ENCODE data around the gene NSMF. TPM values are rescaled to one million over a fixed set of nuclear protein-coding genes. Genes with fewer than 3 reads are reported as not detected.
A peak's percentile ranks its signal among the peaks of the same experiment; 100 is the strongest.

Gene NSMF
- polyA plus RNA-seq, 1 experiment, result 35.7 TPM

GRCh38 chr9:137406085-137406760 is 52.9 kb downstream of the NSMF start:
- no peaks in the 10 kb centered on the region for H3K27me3 ChIP-seq (ENCODE audit: control insufficient read depth, insufficient read depth, low read length)
- POLR2A ChIA-PET, result no interaction called here
- CTCF ChIA-PET, result interaction anchor here (0.6 to 1.0 kb wide), 2 partner anchors 130 to 141 kb away, joined by 3 read pairs; no protein-coding TSS in a partner anchor
- no peaks in the 10 kb centered on the region for H3K36me3 ChIP-seq (ENCODE audit: control insufficient read depth, insufficient read depth, low read length)
- peak overlapping the region; percentile 39 for H3K4me3 ChIP-seq (ENCODE audit: low read depth, low read length)
- TF ChIP-seq, protein P1, sequence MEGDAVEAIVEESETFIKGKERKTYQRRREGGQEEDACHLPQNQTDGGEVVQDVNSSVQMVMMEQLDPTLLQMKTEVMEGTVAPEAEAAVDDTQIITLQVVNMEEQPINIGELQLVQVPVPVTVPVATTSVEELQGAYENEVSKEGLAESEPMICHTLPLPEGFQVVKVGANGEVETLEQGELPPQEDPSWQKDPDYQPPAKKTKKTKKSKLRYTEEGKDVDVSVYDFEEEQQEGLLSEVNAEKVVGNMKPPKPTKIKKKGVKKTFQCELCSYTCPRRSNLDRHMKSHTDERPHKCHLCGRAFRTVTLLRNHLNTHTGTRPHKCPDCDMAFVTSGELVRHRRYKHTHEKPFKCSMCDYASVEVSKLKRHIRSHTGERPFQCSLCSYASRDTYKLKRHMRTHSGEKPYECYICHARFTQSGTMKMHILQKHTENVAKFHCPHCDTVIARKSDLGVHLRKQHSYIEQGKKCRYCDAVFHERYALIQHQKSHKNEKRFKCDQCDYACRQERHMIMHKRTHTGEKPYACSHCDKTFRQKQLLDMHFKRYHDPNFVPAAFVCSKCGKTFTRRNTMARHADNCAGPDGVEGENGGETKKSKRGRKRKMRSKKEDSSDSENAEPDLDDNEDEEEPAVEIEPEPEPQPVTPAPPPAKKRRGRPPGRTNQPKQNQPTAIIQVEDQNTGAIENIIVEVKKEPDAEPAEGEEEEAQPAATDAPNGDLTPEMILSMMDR (IDR thresholded peaks at IDR 0.05; ENCODE audit: insufficient read depth, low read depth, low read length), result no peak
- DNase-seq (ENCODE audit: low read depth), result no peak

- POLR2A ChIA-PET, result no interaction called here
Observed at GRCh38 chr9:137405677-137406081, 53.5 kb downstream of the NSMF start.

DNA sequence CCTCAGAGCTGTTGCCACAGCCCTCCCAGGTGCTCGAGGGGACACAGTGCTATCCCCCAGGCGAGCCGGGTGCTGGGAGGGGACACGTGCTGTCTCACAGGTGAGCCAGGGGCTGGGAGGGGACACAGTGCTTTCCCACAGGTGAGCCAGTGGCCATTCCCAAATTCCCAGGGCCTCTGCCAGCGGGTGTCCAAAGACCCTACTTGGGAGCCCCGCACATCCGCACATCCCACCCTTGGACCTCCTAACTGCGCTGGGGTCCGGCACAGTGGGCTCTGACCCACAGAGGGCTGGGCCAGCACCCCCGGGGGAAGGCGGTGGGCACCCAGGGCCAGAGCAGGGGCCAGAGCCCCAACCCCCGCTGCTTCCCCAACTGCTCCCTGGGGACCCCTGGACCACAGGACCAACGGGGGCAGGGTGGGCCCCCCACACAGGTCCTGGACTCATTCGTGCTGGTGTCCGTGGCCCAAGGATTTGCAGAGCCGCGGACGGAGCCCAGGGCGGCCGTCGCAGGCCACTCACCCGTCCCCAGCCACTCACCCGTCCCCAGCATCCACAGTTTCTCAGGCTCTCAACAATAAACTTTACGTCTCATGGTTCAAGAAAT is 54.1 kb downstream of the NSMF start:
- TF ChIP-seq, protein P1 (IDR thresholded peaks at IDR 0.05; ENCODE audit: insufficient read depth, low read depth, low read length), result no peak
- H3K36me3 ChIP-seq (ENCODE audit: control insufficient read depth, insufficient read depth, low read length), result no peaks in the 10 kb centered on the region
- ChIA-PET CTCF (interaction anchor here (0.6 to 1.7 kb wide), 5 partner anchors 11 to 140 kb away, joined by 3 to 6 read pairs (median 3); partner anchors contain the start of genes EXD3 and NOXA1), POLR2A (no interaction called here)
- H3K4me3 ChIP-seq (ENCODE audit: low read depth, low read length), result no peak overlapping the region
- no peaks in the 10 kb centered on the region for H3K27me3 ChIP-seq (ENCODE audit: control insufficient read depth, insufficient read depth, low read length)
- no peak for DNase-seq (ENCODE audit: low read depth)

More at GRCh38 chr9:137405677-137406081, 53.5 kb downstream of the NSMF start:
- H3K4me3 ChIP-seq (ENCODE audit: low read depth, low read length), result no peak overlapping the region
- no peaks in the 10 kb centered on the region for H3K36me3 ChIP-seq (ENCODE audit: control insufficient read depth, insufficient read depth, low read length)
- H3K27me3 ChIP-seq (ENCODE audit: control insufficient read depth, insufficient read depth, low read length), result no peaks in the 10 kb centered on the region
- CTCF ChIA-PET, result interaction anchor here (0.6 to 1.7 kb wide), 4 partner anchors 13 to 140 kb away, joined by 3 to 6 read pairs (median 3); partner anchors contain the start of genes EXD3 and NOXA1
- TF ChIP-seq, protein P1 (IDR thresholded peaks at IDR 0.05; ENCODE audit: insufficient read depth, low read depth, low read length), result no peak
- DNase-seq (ENCODE audit: low read depth), result no peak

GRCh38 chr9:137403269-137403668 is 55.9 kb downstream of the NSMF start:
- DNase-seq (ENCODE audit: low read depth), result no peak
- no peak overlapping the region for H3K4me3 ChIP-seq (ENCODE audit: low read depth, low read length)
- no peaks in the 10 kb centered on the region for H3K27me3 ChIP-seq (ENCODE audit: control insufficient read depth, insufficient read depth, low read length)
- H3K36me3 ChIP-seq (ENCODE audit: control insufficient read depth, insufficient read depth, low read length), result no peaks in the 10 kb centered on the region
- ChIA-PET POLR2A (no interaction called here), CTCF (no interaction called here)
- TF ChIP-seq, protein P1 (IDR thresholded peaks at IDR 0.05; ENCODE audit: insufficient read depth, low read depth, low read length), result no peak

- H3K4me3 ChIP-seq (ENCODE audit: low read depth, low read length), result no peak overlapping the region
- no peak for DNase-seq (ENCODE audit: low read depth)
- no peaks in the 10 kb centered on the region for H3K36me3 ChIP-seq (ENCODE audit: control insufficient read depth, insufficient read depth, low read length)
- CTCF ChIA-PET, result interaction anchor here (0.6 kb wide), 1 partner anchor 101 kb away, joined by 3 read pairs; the partner anchor contains the start of gene NRARP
- POLR2A ChIA-PET, result no interaction called here
- H3K27me3 ChIP-seq (ENCODE audit: control insufficient read depth, insufficient read depth, low read length), result no peaks in the 10 kb centered on the region
- TF ChIP-seq, protein P1 (IDR thresholded peaks at IDR 0.05; ENCODE audit: insufficient read depth, low read depth, low read length), result no peak
Observed at GRCh38 chr9:137402746-137403145, 56.4 kb downstream of the NSMF start.
